Activated T-helper 9 cell treated with anti-CD3 and anti-CD28 coated beads, Interleukin-2, amount 50 U/mL, for 16 hours (primary cell): ENCODE measurements around the gene GRB7.

Experiments
- DNase-seq: peaks from one replicate; pipeline ENCODE4 v3.0.0-alpha.2; 2020; ENCODE audit warnings: low read depth

GRB7 gene

GRCh38 chr17:39772987-39773934 is 35.5 kb downstream of the GRB7 start:
- no peak for DNase-seq

GRCh38 chr17:39774047-39774446 is 36.3 kb downstream of the GRB7 start:
- no peak for DNase-seq

GRCh38 chr17:39775031-39775430 is 37.3 kb downstream of the GRB7 start:
- DNase-seq: no peak

GRCh38 chr17:39776252-39776651 is 38.5 kb downstream of the GRB7 start:
- no peak for DNase-seq

GRCh38 chr17:39777534-39778365 is 40.0 kb downstream of the GRB7 start:
- DNase-seq: no peak

- no peak for DNase-seq
These were observed 43.5 kb downstream of the GRB7 start for GRCh38 chr17:39781031-39781860.

- no peak for DNase-seq
These were observed 44.1 kb downstream of the GRB7 start for GRCh38 chr17:39781861-39782213.

GRCh38 chr17:39782481-39782880 is 44.7 kb downstream of the GRB7 start:
- no peak for DNase-seq

- no peak for DNase-seq
These were observed 45.2 kb downstream of the GRB7 start for GRCh38 chr17:39782980-39783379.

- no peak for DNase-seq
These were observed 49.3 kb downstream of the GRB7 start for GRCh38 chr17:39787041-39787440.

- no peak for DNase-seq
These were observed 50.2 kb downstream of the GRB7 start for GRCh38 chr17:39787743-39788484.

GRCh38 chr17:39791111-39791992 is 53.6 kb downstream of the GRB7 start:
- no peak for DNase-seq

- no peak for DNase-seq
These were observed 54.9 kb downstream of the GRB7 start for GRCh38 chr17:39792526-39793221.

- DNase-seq: no peak
These were observed 55.6 kb downstream of the GRB7 start for GRCh38 chr17:39793301-39793872.

GRCh38 chr17:39794249-39794970 is 56.7 kb downstream of the GRB7 start:
- DNase-seq: no peak
